ENCODE measurements around the gene SERPINB3.

DNA sequence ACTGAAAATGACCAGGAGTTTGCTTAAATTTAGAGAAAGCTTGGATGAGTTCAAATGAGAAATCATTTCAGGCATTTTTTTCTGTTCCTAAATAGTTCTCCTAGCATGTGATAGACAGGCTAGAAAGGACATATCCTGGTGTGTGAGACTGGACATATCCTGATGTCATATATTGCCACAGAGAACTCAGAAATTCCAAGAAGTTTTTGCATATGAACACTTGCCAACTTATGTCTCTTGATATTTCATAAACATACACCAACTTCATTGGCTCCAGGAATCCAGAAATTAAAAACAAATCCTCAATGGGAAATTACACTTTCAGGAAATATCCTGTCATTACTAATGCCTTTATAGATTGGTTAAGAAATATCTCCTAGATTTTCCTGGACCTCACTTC lies 14.8 kb downstream of the SERPINB3 start:
- TF ChIP-seq, protein P1, sequence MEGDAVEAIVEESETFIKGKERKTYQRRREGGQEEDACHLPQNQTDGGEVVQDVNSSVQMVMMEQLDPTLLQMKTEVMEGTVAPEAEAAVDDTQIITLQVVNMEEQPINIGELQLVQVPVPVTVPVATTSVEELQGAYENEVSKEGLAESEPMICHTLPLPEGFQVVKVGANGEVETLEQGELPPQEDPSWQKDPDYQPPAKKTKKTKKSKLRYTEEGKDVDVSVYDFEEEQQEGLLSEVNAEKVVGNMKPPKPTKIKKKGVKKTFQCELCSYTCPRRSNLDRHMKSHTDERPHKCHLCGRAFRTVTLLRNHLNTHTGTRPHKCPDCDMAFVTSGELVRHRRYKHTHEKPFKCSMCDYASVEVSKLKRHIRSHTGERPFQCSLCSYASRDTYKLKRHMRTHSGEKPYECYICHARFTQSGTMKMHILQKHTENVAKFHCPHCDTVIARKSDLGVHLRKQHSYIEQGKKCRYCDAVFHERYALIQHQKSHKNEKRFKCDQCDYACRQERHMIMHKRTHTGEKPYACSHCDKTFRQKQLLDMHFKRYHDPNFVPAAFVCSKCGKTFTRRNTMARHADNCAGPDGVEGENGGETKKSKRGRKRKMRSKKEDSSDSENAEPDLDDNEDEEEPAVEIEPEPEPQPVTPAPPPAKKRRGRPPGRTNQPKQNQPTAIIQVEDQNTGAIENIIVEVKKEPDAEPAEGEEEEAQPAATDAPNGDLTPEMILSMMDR (conservative IDR thresholded peaks at IDR 0.05): no peak
- no peak for TF ChIP-seq ZFX (IDR thresholded peaks at IDR 0.05)

Data from C4-2B (cell line).